Measurements from ENCODE around the gene UGP2.
"Not testable (repeated sequence)": the region's sequence is repeated elsewhere in the genome, so short reads cannot be mapped to it uniquely, and the experiment has no call there.

The UGP2 gene

GRCh38 chr2:63899639-63900038 lies 57.9 kb downstream of the UGP2 start:
- no peak for DNase-seq

GRCh38 chr2:63902149-63902548 lies 60.5 kb downstream of the UGP2 start:
- DNase-seq = no peak

- no peak for DNase-seq
These were observed 61.3 kb downstream of the UGP2 start for GRCh38 chr2:63903003-63903402.

GRCh38 chr2:63914311-63914710 lies 72.6 kb downstream of the UGP2 start:
- no peak for DNase-seq

GRCh38 chr2:63926815-63927214 lies 85.1 kb downstream of the UGP2 start:
- no peak for DNase-seq

- not testable (repeated sequence) for DNase-seq
These were observed 90.4 kb downstream of the UGP2 start for GRCh38 chr2:63932104-63932503.
